ENCODE results near the gene RPUSD1. TPM values are rescaled to one million over a fixed set of nuclear protein-coding genes. Genes with fewer than 3 reads are reported as not detected.

RPUSD1 gene
- total and polyA plus RNA-seq, 2 of the 13 experiments (the other 11 are each of a cell fraction or from before 2014, with no cell fraction given): 13.1 to 26.2 TPM

DNA sequence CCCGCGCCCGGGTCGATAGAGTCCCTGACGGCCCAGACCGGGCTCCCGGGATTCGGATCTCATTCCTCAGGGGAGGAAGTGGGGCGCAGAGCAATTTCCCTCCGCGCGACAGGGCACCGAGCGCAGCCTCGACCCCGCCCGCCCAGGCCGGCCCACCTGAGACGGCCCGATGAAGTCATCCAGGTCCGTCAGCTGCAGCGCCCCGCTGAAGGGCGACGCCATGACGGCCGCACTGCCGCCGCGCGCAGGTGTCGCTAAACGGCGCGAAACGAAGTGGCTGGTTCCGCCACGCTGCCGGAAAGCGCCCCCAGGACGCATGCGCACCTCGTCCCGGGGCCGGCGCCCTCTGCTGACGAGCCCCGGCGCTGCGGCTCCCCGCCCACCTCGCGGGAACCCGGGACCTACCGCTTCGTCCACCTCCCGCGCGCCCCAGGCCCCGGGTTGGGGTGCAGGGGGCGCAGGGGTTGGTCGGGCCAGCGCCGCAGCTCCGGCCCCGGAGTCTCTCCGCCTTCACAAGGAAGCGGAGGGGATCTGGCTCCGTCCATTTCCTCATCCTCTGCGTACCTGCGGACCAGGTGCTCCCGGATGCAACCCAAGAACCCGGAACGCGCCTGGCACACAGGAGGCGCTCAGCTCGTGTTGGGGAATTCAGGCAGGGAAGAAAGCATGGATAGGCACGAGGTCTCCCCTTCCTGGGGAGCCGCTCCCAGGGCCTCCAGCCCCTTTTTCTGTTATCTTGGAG, 47.2 kb downstream of the RPUSD1 start, which contains the start of gene CIAO3 (continued):
- TF ChIP-seq REL (CRISPR knock-in tag; conservative IDR thresholded peaks at IDR 0.05) (no peak), HOMEZ (CRISPR knock-in tag; IDR thresholded peaks at IDR 0.05; ENCODE audit: low read depth) (0 out of 2 replicates have a peak, but pooled peaks have one; percentile 15), HIC2 (CRISPR knock-in tag; IDR thresholded peaks at IDR 0.05; ENCODE audit: low read depth) (no peak), HMGXB4 (CRISPR knock-in tag; IDR thresholded peaks at IDR 0.05; ENCODE audit: borderline replicate concordance in 1 of 2, low read depth in 1 of 2) (peak; percentile 94 to 95), STAT6 (CRISPR knock-in tag; IDR thresholded peaks at IDR 0.05; ENCODE audit: borderline replicate concordance) (0 out of 2 replicates have a peak, but pooled peaks have one; percentile 15), HOXA9 (CRISPR knock-in tag; IDR thresholded peaks at IDR 0.05; ENCODE audit: borderline replicate concordance) (peak; percentile 67; the same call in 1 of the 2 replicates), ZSCAN31 (CRISPR knock-in tag; IDR thresholded peaks at IDR 0.05; ENCODE audit: low read depth) (peak; percentile 71), KAT8 (CRISPR knock-in tag; IDR thresholded peaks at IDR 0.05) (peak; percentile 95), EP300 (IDR thresholded peaks at IDR 0.05; ENCODE audit: low read depth in 2 of 2, low read length in 2 of 2) (0 out of 4 replicates have a peak, but pooled peaks of 1 of the 2 experiments have one; percentile 11), EP300 (CRISPR knock-in tag; IDR thresholded peaks at IDR 0.05; ENCODE audit: borderline replicate concordance) (no peak; the same call in 1 of the 2 replicates), SIX4 (CRISPR knock-in tag; IDR thresholded peaks at IDR 0.05) (0 out of 2 replicates have a peak, but pooled peaks have one; percentile 29), AKAP8 (CRISPR knock-in tag; IDR thresholded peaks at IDR 0.05) (peak; percentile 90; the same call in 1 of the 2 replicates), NAIF1 (CRISPR knock-in tag; IDR thresholded peaks at IDR 0.05; ENCODE audit: borderline replicate concordance) (no peak), TGIF2 (CRISPR knock-in tag; IDR thresholded peaks at IDR 0.05) (peak; percentile 64), NFYC (CRISPR knock-in tag; IDR thresholded peaks at IDR 0.05) (peak; percentile 49; the same call in 1 of the 2 replicates)
- TF ChIP-seq, protein P1, sequence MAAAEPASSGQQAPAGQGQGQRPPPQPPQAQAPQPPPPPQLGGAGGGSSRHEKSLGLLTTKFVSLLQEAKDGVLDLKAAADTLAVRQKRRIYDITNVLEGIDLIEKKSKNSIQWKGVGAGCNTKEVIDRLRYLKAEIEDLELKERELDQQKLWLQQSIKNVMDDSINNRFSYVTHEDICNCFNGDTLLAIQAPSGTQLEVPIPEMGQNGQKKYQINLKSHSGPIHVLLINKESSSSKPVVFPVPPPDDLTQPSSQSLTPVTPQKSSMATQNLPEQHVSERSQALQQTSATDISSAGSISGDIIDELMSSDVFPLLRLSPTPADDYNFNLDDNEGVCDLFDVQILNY (CRISPR knock-in tag; conservative IDR thresholded peaks at IDR 0.05): peak; percentile 84
- TF ChIP-seq, protein P2, sequence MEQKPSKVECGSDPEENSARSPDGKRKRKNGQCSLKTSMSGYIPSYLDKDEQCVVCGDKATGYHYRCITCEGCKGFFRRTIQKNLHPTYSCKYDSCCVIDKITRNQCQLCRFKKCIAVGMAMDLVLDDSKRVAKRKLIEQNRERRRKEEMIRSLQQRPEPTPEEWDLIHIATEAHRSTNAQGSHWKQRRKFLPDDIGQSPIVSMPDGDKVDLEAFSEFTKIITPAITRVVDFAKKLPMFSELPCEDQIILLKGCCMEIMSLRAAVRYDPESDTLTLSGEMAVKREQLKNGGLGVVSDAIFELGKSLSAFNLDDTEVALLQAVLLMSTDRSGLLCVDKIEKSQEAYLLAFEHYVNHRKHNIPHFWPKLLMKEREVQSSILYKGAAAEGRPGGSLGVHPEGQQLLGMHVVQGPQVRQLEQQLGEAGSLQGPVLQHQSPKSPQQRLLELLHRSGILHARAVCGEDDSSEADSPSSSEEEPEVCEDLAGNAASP (CRISPR knock-in tag; IDR thresholded peaks at IDR 0.05; ENCODE audit: borderline replicate concordance): peak; percentile 67
